HEK293 (cell line): ENCODE results near the gene CXXC5.

Source experiments
- EGR2 ChIP-seq: fragments of 450-650 bp; formaldehyde crosslinking; IDR thresholded peaks from 2 replicates; pipeline ENCODE4 v1.5.1; 2016; ENCODE audit warnings: low read depth, missing biosample characterization, missing genetic modification characterization
- GLIS2 ChIP-seq: fragments of 450-650 bp; formaldehyde crosslinking; IDR thresholded peaks from 2 replicates; pipeline ENCODE4 v1.5.1; 2016; ENCODE audit warnings: missing biosample characterization, missing genetic modification characterization
- KLF8 ChIP-seq: fragments of 450-650 bp; formaldehyde crosslinking; IDR thresholded peaks from 2 replicates; pipeline ENCODE4 v1.5.1; 2016; ENCODE audit warnings: missing biosample characterization, missing genetic modification characterization
- REST ChIP-seq: fragments of 450-650 bp; formaldehyde crosslinking; IDR thresholded peaks from 2 replicates; pipeline ENCODE4 v1.5.1; 2016; ENCODE audit warnings: missing biosample characterization, missing genetic modification characterization
- TRIM28 ChIP-seq: IDR thresholded peaks from 2 replicates; pipeline ENCODE4 v1.6.1; 2011; ENCODE audit warnings: low read length, control low read depth, borderline replicate concordance
- TSHZ1 ChIP-seq: fragments of 450-650 bp; formaldehyde crosslinking; IDR thresholded peaks from 2 replicates; pipeline ENCODE4 v1.5.1; 2016; ENCODE audit warnings: missing biosample characterization, missing genetic modification characterization, borderline replicate concordance
- ZNF112 ChIP-seq: fragments of 450-650 bp; formaldehyde crosslinking; IDR thresholded peaks from 2 replicates; pipeline ENCODE4 v1.5.0; 2017; ENCODE audit warnings: missing biosample characterization, missing genetic modification characterization
- ZNF155 ChIP-seq: fragments of 450-650 bp; formaldehyde crosslinking; IDR thresholded peaks from 2 replicates; pipeline ENCODE4 v1.5.1; 2016; ENCODE audit warnings: missing biosample characterization, missing genetic modification characterization
- ZNF221 ChIP-seq: fragments of 450-650 bp; formaldehyde crosslinking; IDR thresholded peaks from 2 replicates; pipeline ENCODE4 v1.5.1; 2017; ENCODE audit warnings: missing biosample characterization, missing genetic modification characterization, borderline replicate concordance
- ZNF24 ChIP-seq: fragments of 450-650 bp; formaldehyde crosslinking; IDR thresholded peaks from 2 replicates; pipeline ENCODE4 v1.5.1; 2016; ENCODE audit warnings: missing biosample characterization, missing genetic modification characterization
- ZNF26 ChIP-seq: fragments of 450-650 bp; formaldehyde crosslinking; IDR thresholded peaks from 2 replicates; pipeline ENCODE4 v1.5.1; 2016; ENCODE audit warnings: missing biosample characterization, missing genetic modification characterization
- ZNF280C ChIP-seq: fragments of 450-650 bp; formaldehyde crosslinking; IDR thresholded peaks from 2 replicates; pipeline ENCODE4 v1.5.1; 2016; ENCODE audit warnings: missing biosample characterization, missing genetic modification characterization
- ZNF391 ChIP-seq: fragments of 450-650 bp; formaldehyde crosslinking; IDR thresholded peaks from 2 replicates; pipeline ENCODE4 v1.5.1; 2016; ENCODE audit warnings: low read depth, missing biosample characterization, missing genetic modification characterization, borderline replicate concordance
- ZNF404 ChIP-seq: fragments of 450-650 bp; formaldehyde crosslinking; IDR thresholded peaks from 2 replicates; pipeline ENCODE4 v1.5.1; 2017; ENCODE audit warnings: missing biosample characterization, missing genetic modification characterization
- ZNF518A ChIP-seq: fragments of 450-650 bp; formaldehyde crosslinking; conservative IDR thresholded peaks from 2 replicates; pipeline ENCODE4 v1.5.1; 2016; ENCODE audit warnings: low read depth, missing biosample characterization, missing genetic modification characterization
- ZNF580 ChIP-seq: fragments of 450-650 bp; formaldehyde crosslinking; IDR thresholded peaks from 2 replicates; pipeline ENCODE4 v1.5.1; 2016; ENCODE audit warnings: missing biosample characterization, missing genetic modification characterization
- ZNF76 ChIP-seq: fragments of 450-650 bp; formaldehyde crosslinking; IDR thresholded peaks from 2 replicates; pipeline ENCODE4; 2016; ENCODE audit warnings: low read depth, missing biosample characterization, missing genetic modification characterization, borderline replicate concordance
- ZNF791 ChIP-seq: fragments of 450-650 bp; formaldehyde crosslinking; IDR thresholded peaks from 2 replicates; pipeline ENCODE4 v1.5.1; 2016; ENCODE audit warnings: missing biosample characterization, missing genetic modification characterization
- ZNF792 ChIP-seq: fragments of 450-650 bp; formaldehyde crosslinking; IDR thresholded peaks from 2 replicates; pipeline ENCODE4 v1.5.1; 2016; ENCODE audit warnings: missing biosample characterization, missing genetic modification characterization

CXXC5 gene

GRCh38 chr5:139635606-139636206 is 12.4 kb upstream of the CXXC5 start (continued):
- TF ChIP-seq TSHZ1 (tag by site-specific recombination) (no peak), ZNF391 (tag by site-specific recombination) (no peak), ZNF24 (tag by site-specific recombination) (no peak), ZNF518A (tag by site-specific recombination) (no peak), TRIM28 (no peak), ZNF792 (tag by site-specific recombination) (no peak), ZNF112 (no peak), ZNF221 (tag by site-specific recombination) (no peak), REST (tag by site-specific recombination) (no peak), ZNF580 (tag by site-specific recombination) (0 out of 2 replicates have a peak, but pooled peaks have one; percentile 46), ZNF280C (no peak), ZNF76 (no peak), EGR2 (tag by site-specific recombination) (no peak), ZNF26 (tag by site-specific recombination) (no peak), ZNF791 (no peak), ZNF155 (no peak), KLF8 (tag by site-specific recombination) (peak; percentile 30; the same call in 1 of the 2 replicates), GLIS2 (tag by site-specific recombination) (no peak), ZNF404 (no peak)
